Measurements from ENCODE around the gene SEPTIN10.

GRCh38 chr2:109545828-109546713, 67.7 kb downstream of the SEPTIN10 start:
- TF ChIP-seq CTCF (conservative IDR thresholded peaks at IDR 0.05), result peak; percentile 92
- TF ChIP-seq EZH2 (IDR thresholded peaks at IDR 0.05; ENCODE audit: low read depth), result no peak
